ENCODE results near the gene PRSS50. TPM values are rescaled to one million over a fixed set of nuclear protein-coding genes. Genes with fewer than 3 reads are reported as not detected.

PRSS50 gene
- total and polyA plus RNA-seq, 2 donors (not counting 3 experiments of a cell fraction or from before 2014, with no cell fraction given), result not detected

DNA sequence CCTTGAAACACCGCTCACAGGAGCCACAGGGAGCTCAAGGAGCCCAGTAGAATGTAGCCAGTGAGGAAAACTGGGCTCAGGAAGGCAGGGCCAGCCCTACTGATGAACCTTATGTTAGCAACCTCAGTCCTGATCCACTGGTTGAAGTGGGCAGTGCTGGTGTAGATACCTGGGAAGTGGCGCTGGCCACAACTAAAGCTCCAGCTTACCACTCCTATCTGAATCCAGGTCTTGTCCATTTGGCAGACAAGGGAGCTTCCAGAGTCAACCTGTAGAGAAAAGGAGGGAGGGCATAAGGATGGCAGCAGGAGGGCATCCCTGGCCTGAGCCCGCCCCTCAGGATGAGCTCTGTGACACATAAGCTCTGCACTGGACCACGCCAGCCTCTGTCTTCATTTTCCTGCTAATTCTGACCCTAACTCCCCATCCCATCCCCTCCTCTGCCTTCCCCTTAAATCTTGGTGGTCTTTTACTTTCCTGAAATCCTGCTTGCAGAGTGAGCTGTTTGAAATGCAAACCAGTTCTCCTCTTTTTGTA lies 2.1 kb upstream of the PRSS50 start:
- Histone ChIP-seq H3K79me2 (ENCODE audit: control insufficient read depth, insufficient read depth, low read length) (no peaks in the 10 kb centered on the region), H3K36me3 (ENCODE audit: control insufficient read depth in 2 of 2, extremely low read depth in 1 of 2, insufficient read depth in 2 of 2, low read length in 2 of 2) (no peaks in the 10 kb centered on the region), H3K9ac (replicated peaks; ENCODE audit: extremely low read depth, insufficient read depth, low read length) (no peak overlapping the region), H3K4me1 (ENCODE audit: control insufficient read depth, extremely low read depth, insufficient read depth, low read length) (no peaks in the 10 kb centered on the region), H3K27ac (ENCODE audit: insufficient read depth, low read depth, low read length) (no peak overlapping the region), H3K9me1 (replicated peaks; ENCODE audit: control insufficient read depth, extremely low read depth, insufficient read depth, low read length) (no peaks in the 10 kb centered on the region), H3K27me3 (ENCODE audit: control insufficient read depth in 2 of 2, insufficient read depth in 2 of 2, low read length in 2 of 2) (peaks cover 2 to 4% of the 10 kb centered on the region in 2 experiments), H3K9me3 (replicated peaks; ENCODE audit: control insufficient read depth, insufficient read depth, low read length) (no peaks in the 10 kb centered on the region), H2AFZ (ENCODE audit: low read depth, low read length) (no peak overlapping the region), H3K4me3 (replicated peaks in 1 of 3; ENCODE audit: insufficient read depth in 1 of 3, low read depth in 1 of 3, low read length in 3 of 3) (no peak overlapping the region), H3K4me2 (ENCODE audit: insufficient read depth, low read length) (no peak overlapping the region), H4K20me1 (replicated peaks; ENCODE audit: control insufficient read depth, extremely low read depth, insufficient read depth, low read length) (no peaks in the 10 kb centered on the region)
- dilution Hi-C loops (cut with MboI; ENCODE audit: extremely low pct_ligation_motif_present, low sequenced_read_pairs) (no loop called here), intact Hi-C loops (cut with micrococcal nuclease) (no loop called here)
- no peak for FAIRE-seq
- CTCF ChIA-PET, result interaction anchor here (1.3 to 2.7 kb wide), 3 partner anchors 12 to 190 kb away, joined by 4 to 6 read pairs (median 6); no protein-coding TSS in a partner anchor
- no peak for DNase-seq (ENCODE audit: low read depth, low spot score)
- TF ChIP-seq, protein P1, sequence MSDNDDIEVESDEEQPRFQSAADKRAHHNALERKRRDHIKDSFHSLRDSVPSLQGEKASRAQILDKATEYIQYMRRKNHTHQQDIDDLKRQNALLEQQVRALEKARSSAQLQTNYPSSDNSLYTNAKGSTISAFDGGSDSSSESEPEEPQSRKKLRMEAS (IDR thresholded peaks at IDR 0.05; ENCODE audit: insufficient read depth, insufficient read length), result no peak
- TF ChIP-seq, protein P2, sequence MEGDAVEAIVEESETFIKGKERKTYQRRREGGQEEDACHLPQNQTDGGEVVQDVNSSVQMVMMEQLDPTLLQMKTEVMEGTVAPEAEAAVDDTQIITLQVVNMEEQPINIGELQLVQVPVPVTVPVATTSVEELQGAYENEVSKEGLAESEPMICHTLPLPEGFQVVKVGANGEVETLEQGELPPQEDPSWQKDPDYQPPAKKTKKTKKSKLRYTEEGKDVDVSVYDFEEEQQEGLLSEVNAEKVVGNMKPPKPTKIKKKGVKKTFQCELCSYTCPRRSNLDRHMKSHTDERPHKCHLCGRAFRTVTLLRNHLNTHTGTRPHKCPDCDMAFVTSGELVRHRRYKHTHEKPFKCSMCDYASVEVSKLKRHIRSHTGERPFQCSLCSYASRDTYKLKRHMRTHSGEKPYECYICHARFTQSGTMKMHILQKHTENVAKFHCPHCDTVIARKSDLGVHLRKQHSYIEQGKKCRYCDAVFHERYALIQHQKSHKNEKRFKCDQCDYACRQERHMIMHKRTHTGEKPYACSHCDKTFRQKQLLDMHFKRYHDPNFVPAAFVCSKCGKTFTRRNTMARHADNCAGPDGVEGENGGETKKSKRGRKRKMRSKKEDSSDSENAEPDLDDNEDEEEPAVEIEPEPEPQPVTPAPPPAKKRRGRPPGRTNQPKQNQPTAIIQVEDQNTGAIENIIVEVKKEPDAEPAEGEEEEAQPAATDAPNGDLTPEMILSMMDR (IDR thresholded peaks at IDR 0.05; ENCODE audit: extremely low read depth in 1 of 2, insufficient read depth in 1 of 2, low read depth in 1 of 2, low read length in 2 of 2), result no peak
- TF ChIP-seq POLR2A (IDR thresholded peaks at IDR 0.05; ENCODE audit: low read depth, low read length) (no peak), POLR2AphosphoS5 (IDR thresholded peaks at IDR 0.05; ENCODE audit: insufficient read depth, low read depth, low read length) (no peak), MYC (IDR thresholded peaks at IDR 0.05; ENCODE audit: low read depth, low read length) (no peak), JUN (IDR thresholded peaks at IDR 0.05; ENCODE audit: borderline replicate concordance, insufficient read depth, insufficient read length, low read depth) (no peak), GATA2 (IDR thresholded peaks at IDR 0.05; ENCODE audit: insufficient read depth, insufficient read length, low read depth, low read length) (no peak), FOS (IDR thresholded peaks at IDR 0.05; ENCODE audit: borderline replicate concordance, insufficient read depth, low read length) (no peak)
- POLR2A ChIA-PET, result no interaction called here
- BruUV-seq (replicated peaks), result no TSS peak

All from endothelial cell of umbilical vein (primary cell).